ENCODE results near the gene RBM17. TPM values are rescaled to one million over a fixed set of nuclear protein-coding genes. Genes with fewer than 3 reads are reported as not detected.
"Not testable (repeated sequence)": the region's sequence is repeated elsewhere in the genome, so short reads cannot be mapped to it uniquely, and the experiment has no call there.

RBM17 gene, protein sequence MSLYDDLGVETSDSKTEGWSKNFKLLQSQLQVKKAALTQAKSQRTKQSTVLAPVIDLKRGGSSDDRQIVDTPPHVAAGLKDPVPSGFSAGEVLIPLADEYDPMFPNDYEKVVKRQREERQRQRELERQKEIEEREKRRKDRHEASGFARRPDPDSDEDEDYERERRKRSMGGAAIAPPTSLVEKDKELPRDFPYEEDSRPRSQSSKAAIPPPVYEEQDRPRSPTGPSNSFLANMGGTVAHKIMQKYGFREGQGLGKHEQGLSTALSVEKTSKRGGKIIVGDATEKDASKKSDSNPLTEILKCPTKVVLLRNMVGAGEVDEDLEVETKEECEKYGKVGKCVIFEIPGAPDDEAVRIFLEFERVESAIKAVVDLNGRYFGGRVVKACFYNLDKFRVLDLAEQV
- total RNA-seq = 33.2 and 45.4 TPM in 2 replicates

DNA sequence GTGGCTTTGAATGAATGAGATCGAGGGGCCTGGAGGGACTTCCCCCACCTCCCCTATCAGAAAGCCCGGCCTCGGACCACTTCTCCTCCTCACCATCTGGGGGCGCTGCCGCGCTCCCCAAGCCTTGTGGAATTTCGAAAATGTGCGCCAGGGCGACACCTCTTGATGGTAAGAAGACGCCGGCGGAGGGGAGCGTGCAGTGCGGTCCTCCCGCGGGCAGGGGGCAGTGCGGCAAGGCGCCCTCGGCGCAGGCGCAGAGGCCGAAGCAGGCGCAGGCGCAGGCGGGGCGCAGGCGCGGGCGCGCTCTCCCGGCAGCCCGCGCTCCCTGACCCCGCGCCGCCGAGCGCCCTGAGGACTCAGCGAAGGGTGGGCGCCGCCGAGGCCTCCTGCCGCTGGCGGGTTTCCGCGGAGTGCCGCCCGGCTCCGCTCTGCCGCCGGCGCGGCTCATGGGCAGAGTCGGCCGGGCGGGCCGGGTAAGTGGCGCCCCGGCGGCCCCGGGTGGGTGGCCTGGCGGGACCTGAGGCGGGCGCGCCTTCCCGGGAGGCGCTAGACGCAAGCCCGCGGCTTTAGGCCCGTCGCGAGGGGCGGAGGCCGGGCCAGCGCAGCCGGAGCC is at the start of gene RBM17:
RBM17 (plus strand) TSS at position 314 of the 613 bp plus-strand sequence. CDS start 8,032 bp downstream, outside the sequence.
- peak; percentile 82 for DNase-seq (ENCODE audit: low read depth)
- TF ChIP-seq, protein P1, sequence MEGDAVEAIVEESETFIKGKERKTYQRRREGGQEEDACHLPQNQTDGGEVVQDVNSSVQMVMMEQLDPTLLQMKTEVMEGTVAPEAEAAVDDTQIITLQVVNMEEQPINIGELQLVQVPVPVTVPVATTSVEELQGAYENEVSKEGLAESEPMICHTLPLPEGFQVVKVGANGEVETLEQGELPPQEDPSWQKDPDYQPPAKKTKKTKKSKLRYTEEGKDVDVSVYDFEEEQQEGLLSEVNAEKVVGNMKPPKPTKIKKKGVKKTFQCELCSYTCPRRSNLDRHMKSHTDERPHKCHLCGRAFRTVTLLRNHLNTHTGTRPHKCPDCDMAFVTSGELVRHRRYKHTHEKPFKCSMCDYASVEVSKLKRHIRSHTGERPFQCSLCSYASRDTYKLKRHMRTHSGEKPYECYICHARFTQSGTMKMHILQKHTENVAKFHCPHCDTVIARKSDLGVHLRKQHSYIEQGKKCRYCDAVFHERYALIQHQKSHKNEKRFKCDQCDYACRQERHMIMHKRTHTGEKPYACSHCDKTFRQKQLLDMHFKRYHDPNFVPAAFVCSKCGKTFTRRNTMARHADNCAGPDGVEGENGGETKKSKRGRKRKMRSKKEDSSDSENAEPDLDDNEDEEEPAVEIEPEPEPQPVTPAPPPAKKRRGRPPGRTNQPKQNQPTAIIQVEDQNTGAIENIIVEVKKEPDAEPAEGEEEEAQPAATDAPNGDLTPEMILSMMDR (IDR thresholded peaks at IDR 0.05; ENCODE audit: insufficient read depth, low read length, severe bottlenecking) = peak; percentile 100
- no peak for FAIRE-seq
- H3K27me3 ChIP-seq (ENCODE audit: control insufficient read depth, insufficient read depth, low read length) = no peaks in the 10 kb centered on the region
- peak within 1 kb of the TSS; percentile 92 for H3K4me3 ChIP-seq (ENCODE audit: low read depth, low read length)
- no peaks in the 10 kb centered on the region for H3K36me3 ChIP-seq (ENCODE audit: control insufficient read depth, insufficient read depth, low read length)

GRCh38 chr10:6039711-6040110 is 49.1 kb upstream of the RBM17 start:
- Histone ChIP-seq H3K27me3 (ENCODE audit: control insufficient read depth, insufficient read depth, low read length) (peaks cover 1% of the 10 kb centered on the region), H3K4me3 (ENCODE audit: low read depth, low read length) (no peak overlapping the region), H3K36me3 (ENCODE audit: control insufficient read depth, insufficient read depth, low read length) (no peaks in the 10 kb centered on the region)
- TF ChIP-seq, protein P1 (IDR thresholded peaks at IDR 0.05; ENCODE audit: insufficient read depth, low read length, severe bottlenecking) = no peak
- DNase-seq (ENCODE audit: low read depth) (no peak), FAIRE-seq (no peak)

DNA sequence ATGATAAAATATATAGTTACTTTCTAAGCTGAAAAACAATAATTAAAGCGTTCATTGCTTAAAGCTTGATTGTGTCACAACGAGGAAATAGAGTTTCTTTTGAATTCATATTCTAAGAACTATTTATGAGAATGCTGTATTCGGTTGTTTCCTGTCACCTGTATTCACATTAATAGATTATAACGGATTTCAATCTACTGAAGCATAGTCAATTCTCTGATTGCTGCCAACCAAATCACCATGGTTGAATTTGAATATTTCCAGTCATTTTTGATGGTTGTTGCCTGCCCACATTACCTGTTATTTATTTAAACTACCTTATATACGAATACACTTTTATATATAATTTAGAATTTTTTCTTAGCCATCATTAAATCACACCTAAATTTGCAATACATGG is 48.6 kb upstream of the RBM17 start:
- FAIRE-seq (no peak), DNase-seq (ENCODE audit: low read depth) (no peak)
- Histone ChIP-seq H3K27me3 (ENCODE audit: control insufficient read depth, insufficient read depth, low read length) (peaks cover 1% of the 10 kb centered on the region), H3K4me3 (ENCODE audit: low read depth, low read length) (no peak overlapping the region), H3K36me3 (ENCODE audit: control insufficient read depth, insufficient read depth, low read length) (no peaks in the 10 kb centered on the region)
- TF ChIP-seq, protein P1 (IDR thresholded peaks at IDR 0.05; ENCODE audit: insufficient read depth, low read length, severe bottlenecking) = no peak

- FAIRE-seq; H3K4me3 ChIP-seq (ENCODE audit: low read depth, low read length); DNase-seq (ENCODE audit: low read depth); H3K27me3 ChIP-seq (ENCODE audit: control insufficient read depth, insufficient read depth, low read length); H3K36me3 ChIP-seq (ENCODE audit: control insufficient read depth, insufficient read depth, low read length): not testable (repeated sequence)
Observed at GRCh38 chr10:6043377-6043776, 45.5 kb upstream of the RBM17 start.

DNA sequence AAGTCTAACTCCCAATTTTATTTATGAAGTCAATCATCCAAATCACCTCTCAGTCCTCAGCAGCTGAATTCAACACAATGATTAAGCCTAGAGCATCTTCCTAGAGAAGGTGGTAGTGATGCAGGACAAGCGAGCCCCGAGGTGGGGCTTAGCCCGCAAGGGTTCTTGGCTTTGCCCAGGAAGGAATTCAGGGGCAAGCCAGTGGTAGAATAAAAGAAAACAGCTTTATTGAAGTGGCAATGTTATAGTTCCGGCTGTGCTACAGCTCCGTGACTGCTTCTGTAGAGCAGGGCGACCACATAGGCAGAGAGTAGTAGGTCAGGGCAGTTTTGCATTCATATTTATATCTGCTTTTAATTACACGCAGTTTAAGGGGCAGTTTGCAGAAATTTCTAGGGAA is 44.8 kb upstream of the RBM17 start:
- TF ChIP-seq, protein P1 (IDR thresholded peaks at IDR 0.05; ENCODE audit: insufficient read depth, low read length, severe bottlenecking) = no peak
- FAIRE-seq = no peak
- H3K4me3 ChIP-seq (ENCODE audit: low read depth, low read length) = no peak overlapping the region
- H3K36me3 ChIP-seq (ENCODE audit: control insufficient read depth, insufficient read depth, low read length) = no peaks in the 10 kb centered on the region
- H3K27me3 ChIP-seq (ENCODE audit: control insufficient read depth, insufficient read depth, low read length) = peaks cover 3% of the 10 kb centered on the region
- DNase-seq (ENCODE audit: low read depth) = no peak

- peaks cover 3% of the 10 kb centered on the region for H3K27me3 ChIP-seq (ENCODE audit: control insufficient read depth, insufficient read depth, low read length)
- TF ChIP-seq, protein P1 (IDR thresholded peaks at IDR 0.05; ENCODE audit: insufficient read depth, low read length, severe bottlenecking) = no peak
- no peaks in the 10 kb centered on the region for H3K36me3 ChIP-seq (ENCODE audit: control insufficient read depth, insufficient read depth, low read length)
- no peak for DNase-seq (ENCODE audit: low read depth)
- H3K4me3 ChIP-seq (ENCODE audit: low read depth, low read length) = no peak overlapping the region
- FAIRE-seq = no peak
Observed at GRCh38 chr10:6044751-6045313, 44.0 kb upstream of the RBM17 start.

Measured in bronchial epithelial cell (primary cell).